ENCODE data around the gene ALKBH7.
A peak's percentile ranks its signal among the peaks of the same experiment; 100 is the strongest.

ALKBH7 gene

DNA sequence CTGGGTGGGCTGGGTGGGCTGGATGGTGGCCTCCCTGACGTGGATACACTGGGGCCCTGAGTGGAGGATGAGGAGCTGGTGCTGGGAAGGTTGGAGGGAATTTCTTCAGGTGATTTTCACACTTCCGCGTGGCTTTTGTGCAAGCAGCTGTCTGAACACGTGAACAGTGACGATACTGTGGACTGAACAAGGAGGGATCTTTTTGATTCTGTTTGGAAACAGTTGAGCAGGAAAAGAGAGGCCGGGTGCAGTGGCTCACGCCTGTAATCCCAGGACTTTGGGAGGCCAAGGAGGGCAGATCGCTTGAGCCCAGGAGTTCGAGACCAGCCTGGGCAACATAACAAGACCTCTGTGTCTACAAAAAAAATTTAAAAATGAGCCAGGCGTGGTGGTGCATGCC is 29.5 kb downstream of the ALKBH7 start:
- DNase-seq, result no peak

GRCh38 chr19:6402837-6403608 is 30.4 kb downstream of the ALKBH7 start:
- no peak for DNase-seq

DNA sequence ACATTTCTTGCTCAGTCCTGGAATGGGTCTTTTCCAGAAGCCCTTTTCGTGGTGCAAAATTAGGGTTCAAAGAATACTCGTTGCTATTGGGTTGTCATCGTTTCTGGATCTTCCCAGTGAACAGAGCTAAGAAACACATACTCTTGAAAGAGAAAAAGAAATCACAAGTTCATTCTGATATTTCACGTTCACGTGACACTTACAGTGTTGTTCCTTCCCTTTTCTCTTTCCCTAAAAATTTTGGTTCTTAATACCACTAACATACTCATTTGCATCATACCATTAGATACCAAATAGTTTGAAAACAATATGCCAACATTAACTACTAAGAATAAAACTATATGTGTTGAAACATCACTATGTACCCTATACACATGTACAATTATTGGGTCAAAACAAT is 33.8 kb downstream of the ALKBH7 start:
- DNase-seq, result no peak

DNA sequence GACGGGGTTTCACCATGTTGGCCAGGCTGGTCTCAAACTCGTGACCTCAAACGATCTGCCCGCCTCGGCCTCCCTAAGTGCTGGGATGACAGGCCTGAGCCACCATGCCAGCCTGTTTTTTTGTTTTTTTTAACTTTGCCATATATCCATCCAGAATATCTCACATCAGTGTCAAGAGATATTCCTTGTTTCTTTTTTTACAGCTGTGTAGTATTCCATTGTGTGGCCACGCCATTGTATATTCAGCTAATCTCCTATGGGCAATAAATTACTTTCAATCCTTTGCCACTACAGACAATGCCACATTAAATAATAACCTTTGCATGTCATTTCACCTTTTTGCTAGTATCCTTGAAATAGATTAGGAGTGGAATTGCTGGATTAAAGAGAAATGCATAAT is 36.8 kb downstream of the ALKBH7 start:
- no peak for DNase-seq

GRCh38 chr19:6412061-6412446 is 39.5 kb downstream of the ALKBH7 start:
- no peak for DNase-seq

DNA sequence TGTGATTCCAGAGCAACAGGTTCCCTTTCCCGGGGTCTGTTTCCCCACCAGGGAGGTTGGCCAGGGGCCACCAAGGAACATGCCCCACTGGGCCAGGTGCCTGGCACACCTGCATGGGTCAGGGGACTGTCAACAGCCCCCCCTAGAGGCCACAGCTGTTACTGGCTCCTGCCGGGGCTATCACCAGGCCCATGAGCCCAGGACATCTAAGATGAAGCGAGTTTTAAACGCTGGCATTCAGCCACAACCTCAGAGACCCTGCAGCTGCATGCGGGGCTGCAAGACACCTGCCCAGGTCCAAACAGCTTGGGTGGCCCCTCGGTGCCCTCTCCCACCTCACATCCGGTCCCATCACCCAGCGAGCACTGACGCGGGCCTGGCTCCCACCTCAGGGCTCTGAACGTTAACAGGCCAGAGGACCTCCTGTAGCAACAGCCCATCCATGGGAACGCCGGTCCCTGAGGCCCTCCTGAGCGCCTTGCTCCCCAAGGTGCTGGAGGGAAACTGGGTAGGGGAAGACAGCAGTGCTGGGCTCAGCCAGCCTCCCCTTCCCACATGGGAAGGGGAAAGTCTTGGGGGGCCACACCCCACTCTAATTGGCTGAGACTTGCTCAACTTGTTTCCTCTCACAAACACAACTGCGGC is 40.0 kb downstream of the ALKBH7 start:
- DNase-seq, result peak; percentile 52

DNA sequence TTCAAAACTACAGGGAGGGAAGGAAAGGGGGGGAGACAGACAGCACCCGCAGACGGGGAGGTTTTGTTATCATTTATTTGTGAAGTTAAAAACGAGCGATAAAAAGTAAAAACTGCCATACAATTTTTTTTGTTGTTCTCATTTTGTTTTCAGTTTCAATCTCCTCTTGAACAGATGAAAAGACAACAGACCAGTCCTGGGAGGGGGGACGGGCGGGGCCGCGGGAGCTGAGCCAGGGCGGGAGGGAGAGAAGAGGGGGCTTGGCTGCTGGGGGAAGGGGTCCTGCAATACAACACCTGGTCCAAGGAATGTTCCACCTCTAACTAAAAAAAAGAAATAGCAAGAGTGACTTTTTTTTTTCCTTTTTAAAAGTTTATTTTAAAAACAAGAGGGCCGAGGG is 40.7 kb downstream of the ALKBH7 start:
- no peak for DNase-seq

GRCh38 chr19:6413721-6414643 is 41.4 kb downstream of the ALKBH7 start:
- DNase-seq, result no peak

DNA sequence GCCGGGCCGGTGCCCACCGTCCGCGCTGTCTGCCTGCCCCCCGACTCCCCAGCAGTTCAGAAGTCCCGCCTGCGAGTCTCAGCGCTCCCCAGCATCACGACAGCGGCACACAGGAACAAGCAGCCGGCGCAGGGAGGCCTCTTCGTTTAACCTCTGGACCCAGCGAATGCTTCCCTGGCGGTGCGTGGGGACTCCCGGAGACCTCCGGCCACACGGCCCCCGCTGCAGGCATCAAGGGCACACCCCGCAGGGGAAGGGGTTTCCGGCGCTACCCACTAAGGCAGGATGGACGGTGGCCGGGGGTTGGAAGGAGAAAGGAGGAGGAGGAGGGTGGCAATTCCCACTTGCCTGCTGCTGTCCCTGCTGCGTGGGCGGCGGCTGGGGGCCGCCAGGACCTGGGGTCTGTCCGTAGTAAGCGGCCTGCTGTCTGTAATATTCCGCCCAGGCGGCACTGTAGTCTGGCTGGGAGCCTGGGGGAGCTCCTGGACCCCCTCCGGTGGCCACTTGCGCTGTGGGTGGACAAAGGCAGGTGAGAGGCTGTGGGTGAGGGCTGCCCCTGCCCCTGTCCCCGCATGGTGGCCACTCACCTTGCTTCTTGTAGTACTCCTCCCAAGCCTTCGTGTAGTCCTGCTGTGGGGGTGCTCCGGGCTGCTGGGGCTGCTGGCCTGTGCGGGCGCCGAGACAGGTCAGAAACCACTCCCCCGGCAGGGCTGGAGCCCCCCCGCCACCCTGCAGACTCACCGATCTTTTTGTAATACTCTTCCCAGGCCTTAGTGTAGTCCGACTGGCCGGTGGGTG is 42.4 kb downstream of the ALKBH7 start:
- no peak for DNase-seq

- DNase-seq, result no peak
Observed at GRCh38 chr19:6415591-6416190, 43.1 kb downstream of the ALKBH7 start.

- no peak for DNase-seq
Observed at GRCh38 chr19:6416658-6417405, 44.2 kb downstream of the ALKBH7 start.

DNA sequence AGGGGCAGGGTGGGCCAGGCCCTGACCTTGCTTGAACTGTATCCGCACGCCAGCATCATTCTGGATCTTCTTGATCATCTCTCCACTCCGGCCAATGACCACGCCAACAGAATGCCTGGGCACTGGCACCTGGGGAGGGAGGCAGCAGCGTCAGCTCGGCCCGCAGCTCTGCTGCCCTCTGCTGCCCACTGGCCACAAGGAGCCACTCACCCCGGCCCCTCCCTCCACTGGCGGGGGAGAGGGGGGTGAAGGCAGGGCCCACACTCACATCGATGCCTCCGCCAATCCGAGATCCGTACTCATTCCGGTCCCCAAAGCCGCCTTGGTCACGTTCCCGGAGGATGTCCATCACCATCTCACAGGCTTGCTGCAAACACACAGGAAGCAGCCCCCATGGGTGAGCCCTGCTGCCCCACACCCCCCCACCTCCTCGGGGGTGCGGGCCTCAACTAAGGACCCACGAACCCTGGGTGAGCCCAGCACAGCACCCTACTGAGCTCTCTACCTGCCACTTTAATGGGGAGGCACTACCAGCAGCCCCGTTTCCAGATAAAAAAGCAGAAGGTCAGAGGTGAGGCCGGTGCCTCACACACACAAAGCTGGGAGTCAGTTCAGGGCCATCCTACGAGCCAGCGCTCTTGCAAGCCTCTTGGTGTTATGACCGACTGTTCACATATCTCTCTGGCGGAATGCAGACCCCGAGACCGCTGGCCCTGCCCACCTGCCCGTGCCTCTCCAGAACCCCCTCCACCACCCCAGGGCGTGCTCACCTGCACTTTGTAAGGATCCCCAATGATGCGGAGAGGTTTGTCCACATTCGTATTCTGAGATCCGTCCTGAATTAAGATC is 45.3 kb downstream of the ALKBH7 start:
- no peak for DNase-seq

GRCh38 chr19:6418562-6418932 is 46.0 kb downstream of the ALKBH7 start:
- no peak for DNase-seq

DNA sequence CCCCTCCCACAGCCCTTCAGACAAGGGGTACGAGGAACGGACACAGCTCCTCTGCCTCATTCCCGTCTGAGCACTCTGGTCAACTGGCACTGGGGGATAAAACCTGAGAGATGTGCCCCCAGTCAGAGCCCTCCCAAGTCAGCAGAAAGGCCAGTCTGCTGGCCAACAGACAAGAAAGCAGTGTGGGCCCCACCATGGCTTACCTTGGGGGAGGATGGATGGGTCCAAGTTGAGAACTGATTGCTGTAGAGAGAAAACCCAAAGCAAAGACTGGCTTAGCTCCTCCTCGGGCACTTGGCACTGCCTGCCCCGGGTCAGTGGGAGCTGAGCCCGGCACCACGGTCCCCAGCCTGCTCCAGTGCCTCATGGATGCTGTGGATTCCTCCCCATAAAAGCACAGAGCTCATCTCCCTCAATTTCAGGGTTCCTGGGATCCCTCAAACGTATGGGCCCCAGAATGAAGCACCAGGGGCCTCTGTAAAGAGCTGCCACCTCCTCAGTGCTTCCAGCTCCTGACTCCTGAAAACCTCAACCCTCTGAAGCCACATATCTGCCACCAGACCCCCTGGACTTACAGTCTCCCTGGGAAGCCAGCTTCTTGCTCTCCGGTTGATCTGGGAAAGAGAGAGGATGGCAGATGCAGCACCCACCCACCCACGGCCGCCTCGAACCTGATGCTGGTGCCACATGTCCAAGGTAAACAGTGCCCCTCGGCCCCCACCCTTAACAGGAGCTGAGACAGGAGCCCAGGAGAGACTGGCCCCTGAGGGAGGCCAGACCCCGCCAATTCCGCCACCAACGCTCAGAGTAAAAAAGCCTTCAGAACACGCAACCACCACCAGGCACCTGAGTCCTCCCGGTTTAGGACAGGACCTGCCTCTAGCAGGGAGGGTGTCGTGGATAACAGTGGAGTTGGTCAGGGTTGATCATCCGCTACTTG is 48.8 kb downstream of the ALKBH7 start:
- DNase-seq, result no peak

GRCh38 chr19:6423499-6424194 is 51.1 kb downstream of the ALKBH7 start:
- DNase-seq, result peak; percentile 19

DNA sequence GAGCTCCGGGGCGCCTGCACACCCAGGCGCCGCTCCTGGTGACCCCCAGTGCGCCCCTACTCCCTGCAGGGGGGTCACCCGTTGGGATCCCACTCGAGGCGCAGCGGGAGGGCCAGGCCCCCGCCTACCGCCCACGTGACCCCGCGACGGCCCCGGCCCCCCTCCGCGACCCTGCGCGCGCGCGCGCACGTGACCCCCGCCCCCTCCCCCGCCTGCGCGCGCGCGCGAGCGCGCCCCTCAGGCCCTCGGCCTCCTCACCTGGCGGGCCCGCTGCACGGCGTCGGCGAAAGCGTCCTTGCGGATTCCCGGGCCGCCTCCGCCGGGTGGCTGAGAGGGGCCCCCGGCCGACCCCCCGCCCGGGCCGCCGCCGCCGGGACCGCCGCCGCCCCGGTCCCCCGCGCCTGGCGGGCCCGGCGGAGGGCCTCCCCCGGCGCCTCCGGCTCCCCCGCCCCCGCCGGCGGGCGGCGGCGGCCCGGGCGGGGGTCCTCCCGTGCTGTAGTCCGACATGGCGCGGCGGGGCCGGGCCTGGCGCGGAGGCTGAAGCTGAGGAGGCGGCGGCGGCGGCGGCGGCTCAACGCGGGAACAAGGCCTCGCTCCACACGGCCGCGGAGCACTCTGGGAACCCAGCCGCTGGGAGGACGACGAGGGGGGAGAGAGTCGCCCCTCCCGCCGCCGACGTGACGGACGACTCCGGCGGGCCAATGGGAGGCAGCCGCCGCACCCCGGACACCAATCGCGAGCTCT is 51.8 kb downstream of the ALKBH7 start, which contains the start of gene KHSRP:
KHSRP (minus strand) TSS at position 617 of the 744 bp plus-strand sequence; CDS start at position 507, 110 bp downstream.
- peak; percentile 25 for DNase-seq

Measured in activated CD4-positive, alpha-beta T cell treated with anti-CD3 and anti-CD28 coated beads, Interleukin-2, amount 50 U/mL, for 1 hour (primary cell).